ES-I3 (cell line): ENCODE results near the gene CYP3A7.
"Not testable (repeated sequence)": the region's sequence is repeated elsewhere in the genome, so short reads cannot be mapped to it uniquely, and the experiment has no call there.

Experiments
- H3K36me3 ChIP-seq: 2 replicates; pipeline ENCODE4 v1.6.1; 2013; ENCODE audit warnings: mild to moderate bottlenecking, low read length, control low read depth, moderate library complexity; ENCODE audit not compliant: insufficient read depth
- H3K4me1 ChIP-seq: 2 replicates; pipeline ENCODE4 v1.6.1; 2013; ENCODE audit warnings: mild to moderate bottlenecking, control low read depth, low read length; ENCODE audit not compliant: insufficient read depth
- H3K9ac ChIP-seq: 2 replicates; pipeline ENCODE4 v1.6.1; 2013; ENCODE audit warnings: low read depth, mild to moderate bottlenecking, low read length, moderate library complexity
- H3K9me3 ChIP-seq: 2 replicates; pipeline ENCODE4 v1.6.1; 2013; ENCODE audit warnings: mild to moderate bottlenecking, low read length, moderate library complexity; ENCODE audit not compliant: control insufficient read depth, insufficient read depth

CYP3A7 gene

GRCh38 chr7:99733003-99733402, 2.0 kb downstream of the CYP3A7 start:
- H3K4me1 ChIP-seq: no peaks in the 10 kb centered on the region
- no peak overlapping the region for H3K9ac ChIP-seq
- no peaks in the 10 kb centered on the region for H3K36me3 ChIP-seq
- H3K9me3 ChIP-seq: no peaks in the 10 kb centered on the region

GRCh38 chr7:99731638-99732374, 3.2 kb downstream of the CYP3A7 start:
- H3K4me1 ChIP-seq: no peaks in the 10 kb centered on the region
- H3K9me3 ChIP-seq: no peaks in the 10 kb centered on the region
- no peaks in the 10 kb centered on the region for H3K36me3 ChIP-seq
- H3K9ac ChIP-seq: no peak overlapping the region

GRCh38 chr7:99730992-99731391, 4.0 kb downstream of the CYP3A7 start:
- H3K36me3 ChIP-seq: no peaks in the 10 kb centered on the region
- no peak overlapping the region for H3K9ac ChIP-seq
- H3K9me3 ChIP-seq: no peaks in the 10 kb centered on the region
- no peaks in the 10 kb centered on the region for H3K4me1 ChIP-seq

DNA sequence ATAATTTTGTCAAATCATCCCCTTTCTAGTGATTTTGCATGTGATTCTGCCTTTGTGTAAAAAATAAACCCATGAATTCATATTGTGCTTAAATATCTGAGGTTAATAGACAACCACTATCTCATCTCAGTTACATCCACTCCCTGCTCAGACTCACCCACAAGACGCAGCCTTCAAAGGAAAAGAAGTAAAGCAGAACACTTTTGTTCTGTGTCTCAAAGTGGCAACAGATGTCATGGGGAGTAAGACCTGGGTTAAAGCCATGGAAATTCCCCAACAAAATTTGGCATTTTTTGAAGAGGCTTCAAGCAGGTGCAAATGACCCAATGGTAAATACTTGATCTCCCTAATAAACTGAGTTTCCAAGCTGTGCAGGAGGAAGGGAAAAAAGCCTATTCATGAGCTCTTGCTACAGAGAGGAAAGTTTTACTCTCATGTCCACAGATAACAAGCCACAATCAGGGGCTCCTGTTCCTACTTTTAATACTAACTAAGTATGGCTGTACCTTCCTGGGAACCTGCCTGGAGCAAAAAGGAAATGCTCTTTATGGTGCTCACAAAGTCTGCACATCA, 4.7 kb downstream of the CYP3A7 start:
- no peaks in the 10 kb centered on the region for H3K9me3 ChIP-seq
- no peaks in the 10 kb centered on the region for H3K4me1 ChIP-seq
- H3K9ac ChIP-seq: no peak overlapping the region
- H3K36me3 ChIP-seq: no peaks in the 10 kb centered on the region

GRCh38 chr7:99729486-99730237, 5.3 kb downstream of the CYP3A7 start:
- Histone ChIP-seq H3K36me3 (no peaks in the 10 kb centered on the region), H3K9me3 (no peaks in the 10 kb centered on the region), H3K9ac (no peak overlapping the region), H3K4me1 (no peaks in the 10 kb centered on the region)

- no peaks in the 10 kb centered on the region for H3K9me3 ChIP-seq
- H3K9ac ChIP-seq: no peak overlapping the region
- no peaks in the 10 kb centered on the region for H3K4me1 ChIP-seq
- H3K36me3 ChIP-seq: no peaks in the 10 kb centered on the region
These were observed 6.4 kb downstream of the CYP3A7 start for GRCh38 chr7:99728615-99729014.

DNA sequence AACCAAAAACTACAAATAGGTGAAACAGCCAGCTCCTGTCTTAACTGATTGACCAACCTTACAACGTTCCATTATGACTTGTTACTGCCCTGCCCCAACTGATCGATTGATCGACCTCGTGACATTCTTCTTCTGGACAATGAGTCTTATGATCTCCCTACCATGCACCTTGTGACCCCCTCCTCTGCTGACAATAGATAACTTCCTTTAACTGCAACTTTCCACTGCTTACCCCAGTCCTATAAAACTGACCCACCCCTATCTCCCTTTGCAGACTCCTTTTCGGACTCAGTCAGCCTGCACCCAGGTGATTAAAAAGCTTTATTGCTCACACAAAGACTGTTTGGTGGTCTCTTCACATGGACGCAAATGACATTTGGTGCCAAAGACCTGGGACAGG, 11.8 kb downstream of the CYP3A7 start:
- H3K9ac ChIP-seq, H3K36me3 ChIP-seq, H3K4me1 ChIP-seq, H3K9me3 ChIP-seq: not testable (repeated sequence)

GRCh38 chr7:99720800-99721595, 14.0 kb downstream of the CYP3A7 start:
- no peaks in the 10 kb centered on the region for H3K9me3 ChIP-seq
- no peaks in the 10 kb centered on the region for H3K4me1 ChIP-seq
- H3K9ac ChIP-seq: no peak overlapping the region
- no peaks in the 10 kb centered on the region for H3K36me3 ChIP-seq

- Histone ChIP-seq H3K9ac (no peak overlapping the region), H3K4me1 (no peaks in the 10 kb centered on the region), H3K9me3 (no peaks in the 10 kb centered on the region), H3K36me3 (no peaks in the 10 kb centered on the region)
These were observed 14.8 kb downstream of the CYP3A7 start for GRCh38 chr7:99719996-99720769.

- Histone ChIP-seq H3K36me3 (no peaks in the 10 kb centered on the region), H3K9ac (no peak overlapping the region), H3K4me1 (no peaks in the 10 kb centered on the region), H3K9me3 (peaks cover 8% of the 10 kb centered on the region)
These were observed 20.9 kb downstream of the CYP3A7 start for GRCh38 chr7:99713995-99714570.

GRCh38 chr7:99709838-99710578, 25.0 kb downstream of the CYP3A7 start:
- H3K36me3 ChIP-seq: no peaks in the 10 kb centered on the region
- peaks cover 16% of the 10 kb centered on the region for H3K9me3 ChIP-seq
- H3K4me1 ChIP-seq: no peaks in the 10 kb centered on the region
- H3K9ac ChIP-seq: no peak overlapping the region

- peaks cover 10% of the 10 kb centered on the region for H3K9me3 ChIP-seq
- H3K36me3 ChIP-seq: no peaks in the 10 kb centered on the region
- no peaks in the 10 kb centered on the region for H3K4me1 ChIP-seq
- H3K9ac ChIP-seq: no peak overlapping the region
These were observed 25.7 kb downstream of the CYP3A7 start for GRCh38 chr7:99709260-99709659.

DNA sequence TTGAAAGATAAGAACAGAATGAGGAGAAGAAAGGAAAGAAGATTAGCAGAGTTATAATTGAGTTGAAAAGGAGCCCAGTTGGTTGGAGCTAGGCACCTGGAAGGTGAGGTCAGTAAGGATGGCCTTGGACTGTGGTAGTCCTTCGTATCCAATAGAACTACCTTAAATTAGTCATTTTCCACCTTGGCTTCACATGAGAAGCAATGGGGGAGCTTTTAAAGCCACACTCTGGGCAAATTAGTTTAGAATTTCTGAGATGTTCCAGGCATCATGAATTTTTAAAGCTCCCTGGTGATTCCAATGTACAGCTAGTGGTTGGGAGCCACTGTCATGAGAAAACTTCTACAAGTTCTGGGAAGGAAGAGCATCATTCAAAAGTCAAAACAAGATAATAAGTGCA, 27.9 kb downstream of the CYP3A7 start:
- Histone ChIP-seq H3K9me3 (peaks cover 10% of the 10 kb centered on the region), H3K36me3 (no peaks in the 10 kb centered on the region), H3K9ac (no peak overlapping the region), H3K4me1 (no peaks in the 10 kb centered on the region)
